Ramos (cell line): ENCODE data around the gene USP20.

ENCODE experiments used
- in situ Hi-C: fragments of 300-500 bp; cut with MboI; formaldehyde crosslinking; loops from one replicate; pipeline ENCODE4 v1.14.3; 2022; ENCODE audit warnings: low sequenced_read_pairs; ENCODE audit not compliant: unreplicated experiment

The USP20 gene

GRCh38 chr9:129906298-129906697 lies 71.0 kb downstream of the USP20 start:
- in situ Hi-C loops, result no loop called here

GRCh38 chr9:129907201-129907600 lies 71.9 kb downstream of the USP20 start:
- in situ Hi-C loops, result no loop called here

GRCh38 chr9:129908906-129909305 lies 73.6 kb downstream of the USP20 start:
- in situ Hi-C loops, result no loop called here

GRCh38 chr9:129909851-129910250 lies 74.6 kb downstream of the USP20 start:
- in situ Hi-C loops, result no loop called here

- in situ Hi-C loops, result no loop called here
Measured at GRCh38 chr9:129910628-129911567, 75.6 kb downstream of the USP20 start.

GRCh38 chr9:129914051-129914450 lies 78.8 kb downstream of the USP20 start:
- in situ Hi-C loops, result no loop called here

- in situ Hi-C loops, result no loop called here
Measured at GRCh38 chr9:129916707-129917106, 81.4 kb downstream of the USP20 start.

GRCh38 chr9:129918296-129918950 lies 83.2 kb downstream of the USP20 start:
- in situ Hi-C loops, result no loop called here

GRCh38 chr9:129919277-129919676 lies 84.0 kb downstream of the USP20 start:
- in situ Hi-C loops, result no loop called here

GRCh38 chr9:129919841-129920240 lies 84.6 kb downstream of the USP20 start:
- in situ Hi-C loops, result no loop called here

GRCh38 chr9:129921905-129922304 lies 86.6 kb downstream of the USP20 start:
- in situ Hi-C loops, result no loop called here

- in situ Hi-C loops, result no loop called here
Measured at GRCh38 chr9:129923589-129923988, 88.3 kb downstream of the USP20 start.

GRCh38 chr9:129929496-129930125 lies 94.4 kb downstream of the USP20 start:
- in situ Hi-C loops, result no loop called here

GRCh38 chr9:129930743-129931142 lies 95.5 kb downstream of the USP20 start:
- in situ Hi-C loops, result no loop called here
